ENCODE data around the gene SLC17A7. TPM values are rescaled to one million over a fixed set of nuclear protein-coding genes. Genes with fewer than 3 reads are reported as not detected.

The SLC17A7 gene
- total RNA-seq, 1 experiment from 2014 or later, result 1.6 TPM

DNA sequence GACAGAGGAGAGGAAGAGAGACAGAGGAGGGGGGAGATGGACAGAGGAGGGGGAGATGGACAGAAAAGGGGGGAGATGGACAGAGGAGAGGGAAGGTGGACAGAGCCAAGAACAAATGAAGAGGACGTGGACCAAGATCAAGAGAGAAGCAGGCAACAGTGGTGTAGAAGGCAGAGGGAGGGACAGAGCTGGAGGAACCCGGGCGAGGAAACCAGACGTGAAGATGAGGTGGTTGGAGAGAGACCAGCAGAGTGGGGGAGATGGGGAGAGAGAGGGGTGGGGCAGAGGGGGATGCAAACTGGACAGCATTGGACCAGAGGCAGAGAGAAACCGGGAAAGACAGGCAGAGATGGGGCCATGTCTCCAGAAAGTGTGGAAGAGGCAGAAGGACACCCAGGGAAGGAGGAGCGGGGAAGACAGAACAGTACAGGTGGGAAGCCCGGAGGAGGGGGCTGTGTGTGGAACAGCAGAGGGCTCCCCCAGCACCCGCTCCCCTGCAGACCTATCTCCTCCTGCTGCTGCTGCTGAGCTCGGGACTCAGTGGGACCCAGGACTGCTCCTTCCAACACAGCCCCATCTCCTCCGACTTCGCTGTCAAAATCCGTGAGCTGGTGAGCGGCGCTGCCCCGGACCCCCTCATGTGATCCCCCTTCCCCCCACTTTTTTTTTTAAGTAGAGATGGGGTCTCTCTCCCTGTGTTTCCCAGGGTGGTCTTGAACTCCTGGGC is 34.0 kb upstream of the SLC17A7 start:
- no peaks in the 10 kb centered on the region for H3K36me3 Mint-ChIP-seq
- peak overlapping the region; percentile 67 for H3K4me3 Mint-ChIP-seq
- H3K9me3 Mint-ChIP-seq, result no peaks in the 10 kb centered on the region
- ChIA-PET CTCF (interaction anchor here (0.6 to 3.1 kb wide), 34 partner anchors 9 to 324 kb away, joined by 3 to 19 read pairs (median 5); partner anchors contain the start of genes ALDH16A1, DKKL1, GFY and PIH1D1), POLR2A (interaction anchor here (1.0 to 1.6 kb wide), 2 partner anchors 22 to 24 kb away, joined by 3 to 5 read pairs; partner anchors contain the start of genes ALDH16A1 and PIH1D1)
- H3K4me1 Mint-ChIP-seq, result peaks cover 10% of the 10 kb centered on the region
- no peak for TF ChIP-seq ZNF232 (CRISPR knock-in tag; IDR thresholded peaks at IDR 0.05)
- TF ChIP-seq, protein P1, sequence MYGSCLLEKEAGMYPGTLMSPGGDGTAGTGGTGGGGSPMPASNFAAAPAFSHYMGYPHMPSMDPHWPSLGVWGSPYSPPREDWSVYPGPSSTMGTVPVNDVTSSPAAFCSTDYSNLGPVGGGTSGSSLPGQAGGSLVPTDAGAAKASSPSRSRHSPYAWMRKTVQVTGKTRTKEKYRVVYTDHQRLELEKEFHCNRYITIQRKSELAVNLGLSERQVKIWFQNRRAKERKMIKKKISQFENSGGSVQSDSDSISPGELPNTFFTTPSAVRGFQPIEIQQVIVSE (CRISPR knock-in tag; IDR thresholded peaks at IDR 0.05; ENCODE audit: borderline replicate concordance), result no peak
- no peak for TF ChIP-seq TCF7 (CRISPR knock-in tag; IDR thresholded peaks at IDR 0.05; ENCODE audit: low read depth)
- TF ChIP-seq MXD4 (CRISPR knock-in tag; IDR thresholded peaks at IDR 0.05; ENCODE audit: borderline replicate concordance), result no peak
- no peak for TF ChIP-seq FOXP1 (CRISPR knock-in tag; IDR thresholded peaks at IDR 0.05; ENCODE audit: borderline replicate concordance)
- TF ChIP-seq GRHL2 (CRISPR knock-in tag; IDR thresholded peaks at IDR 0.05; ENCODE audit: insufficient replicate concordance, severe bottlenecking), result no peak
- TF ChIP-seq, protein P2, sequence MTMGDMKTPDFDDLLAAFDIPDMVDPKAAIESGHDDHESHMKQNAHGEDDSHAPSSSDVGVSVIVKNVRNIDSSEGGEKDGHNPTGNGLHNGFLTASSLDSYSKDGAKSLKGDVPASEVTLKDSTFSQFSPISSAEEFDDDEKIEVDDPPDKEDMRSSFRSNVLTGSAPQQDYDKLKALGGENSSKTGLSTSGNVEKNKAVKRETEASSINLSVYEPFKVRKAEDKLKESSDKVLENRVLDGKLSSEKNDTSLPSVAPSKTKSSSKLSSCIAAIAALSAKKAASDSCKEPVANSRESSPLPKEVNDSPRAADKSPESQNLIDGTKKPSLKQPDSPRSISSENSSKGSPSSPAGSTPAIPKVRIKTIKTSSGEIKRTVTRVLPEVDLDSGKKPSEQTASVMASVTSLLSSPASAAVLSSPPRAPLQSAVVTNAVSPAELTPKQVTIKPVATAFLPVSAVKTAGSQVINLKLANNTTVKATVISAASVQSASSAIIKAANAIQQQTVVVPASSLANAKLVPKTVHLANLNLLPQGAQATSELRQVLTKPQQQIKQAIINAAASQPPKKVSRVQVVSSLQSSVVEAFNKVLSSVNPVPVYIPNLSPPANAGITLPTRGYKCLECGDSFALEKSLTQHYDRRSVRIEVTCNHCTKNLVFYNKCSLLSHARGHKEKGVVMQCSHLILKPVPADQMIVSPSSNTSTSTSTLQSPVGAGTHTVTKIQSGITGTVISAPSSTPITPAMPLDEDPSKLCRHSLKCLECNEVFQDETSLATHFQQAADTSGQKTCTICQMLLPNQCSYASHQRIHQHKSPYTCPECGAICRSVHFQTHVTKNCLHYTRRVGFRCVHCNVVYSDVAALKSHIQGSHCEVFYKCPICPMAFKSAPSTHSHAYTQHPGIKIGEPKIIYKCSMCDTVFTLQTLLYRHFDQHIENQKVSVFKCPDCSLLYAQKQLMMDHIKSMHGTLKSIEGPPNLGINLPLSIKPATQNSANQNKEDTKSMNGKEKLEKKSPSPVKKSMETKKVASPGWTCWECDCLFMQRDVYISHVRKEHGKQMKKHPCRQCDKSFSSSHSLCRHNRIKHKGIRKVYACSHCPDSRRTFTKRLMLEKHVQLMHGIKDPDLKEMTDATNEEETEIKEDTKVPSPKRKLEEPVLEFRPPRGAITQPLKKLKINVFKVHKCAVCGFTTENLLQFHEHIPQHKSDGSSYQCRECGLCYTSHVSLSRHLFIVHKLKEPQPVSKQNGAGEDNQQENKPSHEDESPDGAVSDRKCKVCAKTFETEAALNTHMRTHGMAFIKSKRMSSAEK (CRISPR knock-in tag; IDR thresholded peaks at IDR 0.05; ENCODE audit: borderline replicate concordance), result no peak
- no peak for TF ChIP-seq NFYB (CRISPR knock-in tag; conservative IDR thresholded peaks at IDR 0.05; ENCODE audit: low read depth)
- TF ChIP-seq ZNF219 (CRISPR knock-in tag; IDR thresholded peaks at IDR 0.05; ENCODE audit: borderline replicate concordance), result no peak
- TF ChIP-seq, protein P3, sequence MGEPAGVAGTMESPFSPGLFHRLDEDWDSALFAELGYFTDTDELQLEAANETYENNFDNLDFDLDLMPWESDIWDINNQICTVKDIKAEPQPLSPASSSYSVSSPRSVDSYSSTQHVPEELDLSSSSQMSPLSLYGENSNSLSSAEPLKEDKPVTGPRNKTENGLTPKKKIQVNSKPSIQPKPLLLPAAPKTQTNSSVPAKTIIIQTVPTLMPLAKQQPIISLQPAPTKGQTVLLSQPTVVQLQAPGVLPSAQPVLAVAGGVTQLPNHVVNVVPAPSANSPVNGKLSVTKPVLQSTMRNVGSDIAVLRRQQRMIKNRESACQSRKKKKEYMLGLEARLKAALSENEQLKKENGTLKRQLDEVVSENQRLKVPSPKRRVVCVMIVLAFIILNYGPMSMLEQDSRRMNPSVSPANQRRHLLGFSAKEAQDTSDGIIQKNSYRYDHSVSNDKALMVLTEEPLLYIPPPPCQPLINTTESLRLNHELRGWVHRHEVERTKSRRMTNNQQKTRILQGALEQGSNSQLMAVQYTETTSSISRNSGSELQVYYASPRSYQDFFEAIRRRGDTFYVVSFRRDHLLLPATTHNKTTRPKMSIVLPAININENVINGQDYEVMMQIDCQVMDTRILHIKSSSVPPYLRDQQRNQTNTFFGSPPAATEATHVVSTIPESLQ (CRISPR knock-in tag; IDR thresholded peaks at IDR 0.05), result no peak
- TF ChIP-seq, protein P4, sequence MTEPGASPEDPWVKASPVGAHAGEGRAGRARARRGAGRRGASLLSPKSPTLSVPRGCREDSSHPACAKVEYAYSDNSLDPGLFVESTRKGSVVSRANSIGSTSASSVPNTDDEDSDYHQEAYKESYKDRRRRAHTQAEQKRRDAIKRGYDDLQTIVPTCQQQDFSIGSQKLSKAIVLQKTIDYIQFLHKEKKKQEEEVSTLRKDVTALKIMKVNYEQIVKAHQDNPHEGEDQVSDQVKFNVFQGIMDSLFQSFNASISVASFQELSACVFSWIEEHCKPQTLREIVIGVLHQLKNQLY (CRISPR knock-in tag; IDR thresholded peaks at IDR 0.05), result no peak
- TF ChIP-seq ZNF416 (CRISPR knock-in tag; IDR thresholded peaks at IDR 0.05), result no peak
- no peak for TF ChIP-seq ESRRA (CRISPR knock-in tag; IDR thresholded peaks at IDR 0.05; ENCODE audit: borderline replicate concordance)
- no peak for TF ChIP-seq E2F5 (CRISPR knock-in tag; IDR thresholded peaks at IDR 0.05)
- no peak for TF ChIP-seq PRDM15 (CRISPR knock-in tag; IDR thresholded peaks at IDR 0.05)
- TF ChIP-seq ATF1 (CRISPR knock-in tag; IDR thresholded peaks at IDR 0.05), result no peak
- no peak for TF ChIP-seq ETV6 (CRISPR knock-in tag; IDR thresholded peaks at IDR 0.05)
- no peak for TF ChIP-seq ZNF423 (CRISPR knock-in tag; IDR thresholded peaks at IDR 0.05)
- TF ChIP-seq, protein P5, sequence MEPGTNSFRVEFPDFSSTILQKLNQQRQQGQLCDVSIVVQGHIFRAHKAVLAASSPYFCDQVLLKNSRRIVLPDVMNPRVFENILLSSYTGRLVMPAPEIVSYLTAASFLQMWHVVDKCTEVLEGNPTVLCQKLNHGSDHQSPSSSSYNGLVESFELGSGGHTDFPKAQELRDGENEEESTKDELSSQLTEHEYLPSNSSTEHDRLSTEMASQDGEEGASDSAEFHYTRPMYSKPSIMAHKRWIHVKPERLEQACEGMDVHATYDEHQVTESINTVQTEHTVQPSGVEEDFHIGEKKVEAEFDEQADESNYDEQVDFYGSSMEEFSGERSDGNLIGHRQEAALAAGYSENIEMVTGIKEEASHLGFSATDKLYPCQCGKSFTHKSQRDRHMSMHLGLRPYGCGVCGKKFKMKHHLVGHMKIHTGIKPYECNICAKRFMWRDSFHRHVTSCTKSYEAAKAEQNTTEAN (CRISPR knock-in tag; IDR thresholded peaks at IDR 0.05), result no peak
- TF ChIP-seq ELF4 (CRISPR knock-in tag; IDR thresholded peaks at IDR 0.05; ENCODE audit: low read depth), result no peak
- DNase-seq (ENCODE audit: low spot score) (no peak), ATAC-seq (no peak)
- H3K27ac Mint-ChIP-seq, result no peak overlapping the region
- H3K27me3 Mint-ChIP-seq (ENCODE audit: low read depth), result peaks cover 17% of the 10 kb centered on the region

Data from WTC11 (cell line).